Endothelial cell (in vitro differentiated cells): ENCODE data around the gene TAP1. TPM values are rescaled to one million over a fixed set of nuclear protein-coding genes. Genes with fewer than 3 reads are reported as not detected.

Source experiments
- DNase-seq: peaks from one replicate; pipeline ENCODE4 v3.0.0; 2021; ENCODE audit warnings: low spot score
- H3K27ac Mint-ChIP-seq: one replicate; pipeline ENCODE4 v1.8.0; 2021; ENCODE audit warnings: mixed read lengths, inconsistent platforms; ENCODE audit not compliant: unreplicated experiment
- H3K27me3 Mint-ChIP-seq: one replicate; pipeline ENCODE4 v1.8.0; 2021; ENCODE audit warnings: mild to moderate bottlenecking, moderate library complexity, mixed read lengths, inconsistent platforms; ENCODE audit not compliant: unreplicated experiment
- H3K36me3 Mint-ChIP-seq: one replicate; pipeline ENCODE4 v1.8.0; 2021; ENCODE audit warnings: mild to moderate bottlenecking, low read depth, mixed read lengths, inconsistent platforms; ENCODE audit not compliant: unreplicated experiment
- H3K4me1 Mint-ChIP-seq: one replicate; pipeline ENCODE4 v1.8.0; 2021; ENCODE audit warnings: mild to moderate bottlenecking, mixed read lengths, inconsistent platforms; ENCODE audit not compliant: unreplicated experiment
- H3K4me3 Mint-ChIP-seq: one replicate; pipeline ENCODE4 v1.8.0; 2021; ENCODE audit warnings: mild to moderate bottlenecking, mixed read lengths, inconsistent platforms; ENCODE audit not compliant: unreplicated experiment
- H3K9me3 Mint-ChIP-seq: one replicate; pipeline ENCODE4 v1.8.0; 2021; ENCODE audit warnings: mixed read lengths, inconsistent platforms; ENCODE audit not compliant: unreplicated experiment
- CTCF ChIP-seq: fragments of 200-600 bp; sonication (generic); IDR thresholded peaks from one replicate; pipeline ENCODE4 v1.5.0; 2021; ENCODE audit warnings: antibody characterized with exemption; ENCODE audit not compliant: unreplicated experiment
- total RNA-seq: library from RNA; stranded (reverse); fragmentation: NEBNext Ultra II Directional; extraction: Animal tissue kit (Norgen Biotek cat#: 25700); gene quantifications from one replicate; pipeline ENCODE4 v1.2.1, GENCODE V29; 2021; ENCODE audit not compliant: unreplicated experiment

Gene TAP1
- total RNA-seq, 1 donor from 2014 or later = 1.6 TPM

- Mint-ChIP-seq H3K36me3 (no peaks in the 10 kb centered on the region), H3K4me3 (no peak overlapping the region), H3K27me3 (peaks cover 9% of the 10 kb centered on the region), H3K9me3 (no peaks in the 10 kb centered on the region), H3K4me1 (peaks cover 6% of the 10 kb centered on the region), H3K27ac (no peak overlapping the region)
- DNase-seq = no peak
- no peak for TF ChIP-seq CTCF
Measured at GRCh38 chr6:32829495-32829894, 24.0 kb downstream of the TAP1 start.

- Mint-ChIP-seq H3K27me3 (peaks cover 4% of the 10 kb centered on the region), H3K9me3 (no peaks in the 10 kb centered on the region), H3K36me3 (no peaks in the 10 kb centered on the region), H3K4me1 (peaks cover 6% of the 10 kb centered on the region), H3K27ac (no peak overlapping the region), H3K4me3 (no peak overlapping the region)
- no peak for TF ChIP-seq CTCF
- DNase-seq = no peak
Measured at GRCh38 chr6:32827025-32827424, 26.5 kb downstream of the TAP1 start.

GRCh38 chr6:32825966-32826365 is 27.5 kb downstream of the TAP1 start:
- no peak for TF ChIP-seq CTCF
- peaks cover 4% of the 10 kb centered on the region for H3K27me3 Mint-ChIP-seq
- H3K4me1 Mint-ChIP-seq = peaks cover 6% of the 10 kb centered on the region
- H3K27ac Mint-ChIP-seq = no peak overlapping the region
- no peak overlapping the region for H3K4me3 Mint-ChIP-seq
- no peak for DNase-seq
- H3K9me3 Mint-ChIP-seq = no peaks in the 10 kb centered on the region
- no peaks in the 10 kb centered on the region for H3K36me3 Mint-ChIP-seq

- Mint-ChIP-seq H3K27ac (no peak overlapping the region), H3K9me3 (no peaks in the 10 kb centered on the region), H3K27me3 (peaks cover 1% of the 10 kb centered on the region), H3K4me3 (no peak overlapping the region), H3K4me1 (no peaks in the 10 kb centered on the region), H3K36me3 (no peaks in the 10 kb centered on the region)
- no peak for TF ChIP-seq CTCF
- DNase-seq = no peak
Measured at GRCh38 chr6:32819729-32820128, 33.8 kb downstream of the TAP1 start.

GRCh38 chr6:32818867-32819266 is 34.6 kb downstream of the TAP1 start:
- Mint-ChIP-seq H3K27me3 (peaks cover 1% of the 10 kb centered on the region), H3K9me3 (no peaks in the 10 kb centered on the region), H3K27ac (no peak overlapping the region), H3K4me3 (no peak overlapping the region), H3K4me1 (no peaks in the 10 kb centered on the region), H3K36me3 (no peaks in the 10 kb centered on the region)
- no peak for DNase-seq
- no peak for TF ChIP-seq CTCF
